ENCODE results near the gene AQP5.

Gene AQP5

DNA sequence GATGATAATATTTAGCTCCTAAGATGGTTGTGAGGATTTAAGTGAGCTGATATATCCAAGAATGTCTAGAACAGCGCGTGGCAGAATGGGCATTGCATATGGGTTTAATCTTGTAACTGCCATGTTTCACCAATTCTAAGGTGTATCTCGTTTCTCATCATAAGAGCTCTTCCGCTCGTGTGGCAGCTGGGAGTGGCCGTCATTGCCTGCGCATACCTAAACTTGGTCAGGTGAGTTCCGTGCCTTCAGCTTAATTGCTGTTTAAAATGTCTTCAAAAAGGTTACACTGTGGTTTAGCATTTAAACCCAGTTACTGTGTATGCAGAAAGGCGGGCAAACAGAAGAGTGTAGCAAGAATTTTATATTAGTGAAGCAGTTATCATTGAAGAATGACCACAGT is 15.6 kb upstream of the AQP5 start:
- TF ChIP-seq ZFX (IDR thresholded peaks at IDR 0.05; ENCODE audit: borderline replicate concordance) = no peak
- TF ChIP-seq, protein P1, sequence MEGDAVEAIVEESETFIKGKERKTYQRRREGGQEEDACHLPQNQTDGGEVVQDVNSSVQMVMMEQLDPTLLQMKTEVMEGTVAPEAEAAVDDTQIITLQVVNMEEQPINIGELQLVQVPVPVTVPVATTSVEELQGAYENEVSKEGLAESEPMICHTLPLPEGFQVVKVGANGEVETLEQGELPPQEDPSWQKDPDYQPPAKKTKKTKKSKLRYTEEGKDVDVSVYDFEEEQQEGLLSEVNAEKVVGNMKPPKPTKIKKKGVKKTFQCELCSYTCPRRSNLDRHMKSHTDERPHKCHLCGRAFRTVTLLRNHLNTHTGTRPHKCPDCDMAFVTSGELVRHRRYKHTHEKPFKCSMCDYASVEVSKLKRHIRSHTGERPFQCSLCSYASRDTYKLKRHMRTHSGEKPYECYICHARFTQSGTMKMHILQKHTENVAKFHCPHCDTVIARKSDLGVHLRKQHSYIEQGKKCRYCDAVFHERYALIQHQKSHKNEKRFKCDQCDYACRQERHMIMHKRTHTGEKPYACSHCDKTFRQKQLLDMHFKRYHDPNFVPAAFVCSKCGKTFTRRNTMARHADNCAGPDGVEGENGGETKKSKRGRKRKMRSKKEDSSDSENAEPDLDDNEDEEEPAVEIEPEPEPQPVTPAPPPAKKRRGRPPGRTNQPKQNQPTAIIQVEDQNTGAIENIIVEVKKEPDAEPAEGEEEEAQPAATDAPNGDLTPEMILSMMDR (IDR thresholded peaks at IDR 0.05) = no peak
- no peak overlapping the region for H3K27ac ChIP-seq

DNA sequence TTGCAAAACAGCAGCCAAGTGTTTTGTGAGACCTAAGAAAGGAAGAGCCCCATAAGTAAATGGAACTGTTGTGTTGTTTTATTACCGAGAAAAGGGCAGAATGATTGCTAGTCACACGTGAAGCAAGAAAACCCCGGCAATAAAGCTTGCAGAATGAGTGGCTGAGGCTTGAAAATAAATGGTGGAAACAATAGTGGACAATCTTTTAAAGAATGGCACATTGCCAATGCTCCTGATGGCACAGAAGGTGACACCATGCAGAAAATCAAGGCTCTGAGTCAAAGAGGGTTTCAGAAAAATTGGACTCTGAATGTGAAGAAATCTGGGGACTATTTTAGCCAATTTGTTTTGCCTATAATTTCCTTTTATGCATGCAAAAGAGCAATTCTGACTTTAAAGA is 15.2 kb upstream of the AQP5 start:
- TF ChIP-seq, protein P1 (IDR thresholded peaks at IDR 0.05) = no peak
- no peak for TF ChIP-seq ZFX (IDR thresholded peaks at IDR 0.05; ENCODE audit: borderline replicate concordance)
- H3K27ac ChIP-seq = no peak overlapping the region

DNA sequence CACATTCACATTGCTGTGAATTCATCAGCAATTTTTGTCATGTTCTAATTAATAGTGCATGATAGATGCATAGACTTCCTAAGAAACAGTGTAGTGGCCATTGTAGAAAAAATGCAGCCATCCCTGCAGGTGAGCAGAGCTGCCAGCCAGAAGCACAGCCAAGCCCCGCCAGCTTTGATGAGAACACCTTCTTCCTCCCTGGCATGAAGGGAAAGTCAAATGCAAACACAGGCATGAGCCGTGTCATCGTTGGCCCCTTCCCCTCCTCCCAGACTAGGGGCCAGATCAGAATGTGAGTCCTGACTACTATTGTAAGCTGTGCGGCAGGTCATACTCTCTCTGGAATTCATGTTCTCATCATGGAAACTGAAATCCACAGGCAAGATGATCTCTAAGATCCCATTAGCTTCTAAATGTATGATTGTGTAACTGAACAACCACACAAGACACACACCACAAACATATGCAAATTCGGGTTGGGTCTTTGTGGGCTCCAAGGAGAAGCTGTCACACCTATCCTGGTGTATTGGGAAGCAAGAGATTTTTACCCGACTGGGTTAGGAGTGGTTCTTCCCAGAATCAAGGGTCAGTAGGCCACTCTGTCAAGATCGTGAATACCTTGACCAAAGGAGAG is 14.0 kb upstream of the AQP5 start:
- no peak for TF ChIP-seq ZFX (IDR thresholded peaks at IDR 0.05; ENCODE audit: borderline replicate concordance)
- TF ChIP-seq, protein P1 (IDR thresholded peaks at IDR 0.05) = no peak
- no peak overlapping the region for H3K27ac ChIP-seq

DNA sequence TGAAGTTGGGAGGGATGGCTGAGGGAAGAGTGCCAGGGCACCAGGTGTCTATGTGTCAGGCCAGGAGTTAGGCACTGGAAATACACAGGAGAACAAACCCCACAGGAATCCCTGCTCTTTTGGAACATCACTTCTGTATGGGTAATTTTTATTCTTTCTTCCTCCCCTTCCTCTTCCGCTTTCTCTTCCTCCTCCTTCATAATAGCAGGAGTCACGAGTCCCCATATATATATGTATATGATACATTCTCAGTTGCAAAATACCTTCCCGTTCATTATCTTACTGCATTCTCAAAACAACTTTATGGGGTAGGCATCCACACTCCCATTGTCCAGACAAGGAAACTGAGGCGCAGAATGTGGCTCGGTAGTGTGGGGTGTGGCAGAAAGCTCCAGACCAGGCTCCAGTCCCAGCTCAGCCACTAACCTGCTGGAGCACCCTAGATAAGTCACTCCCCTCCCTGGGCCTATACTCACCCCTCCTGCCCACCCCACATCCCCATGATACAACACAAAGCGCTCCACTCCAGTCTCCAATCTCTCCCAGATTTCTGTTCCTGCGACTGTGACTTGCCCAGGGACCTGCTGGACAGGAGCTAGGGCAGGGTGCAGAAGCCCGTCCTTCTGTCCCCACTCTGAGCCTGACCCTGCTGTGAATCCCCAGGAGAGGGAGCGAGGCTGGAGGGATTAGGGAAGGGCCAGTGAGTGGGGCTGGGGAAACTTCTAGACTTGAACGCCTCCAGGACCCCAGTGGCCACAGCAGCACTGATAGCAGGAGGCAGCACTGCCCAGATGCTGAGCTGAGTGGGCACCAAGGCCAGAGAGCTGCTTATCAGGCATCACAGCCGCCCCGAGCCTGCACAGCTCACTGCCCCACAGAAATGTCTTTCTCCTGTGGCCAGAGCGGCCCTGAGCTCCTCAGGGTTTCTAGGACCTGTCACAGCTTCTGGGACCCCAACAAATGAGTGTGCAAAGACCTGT is 12.5 kb upstream of the AQP5 start:
- no peak for TF ChIP-seq ZFX (IDR thresholded peaks at IDR 0.05; ENCODE audit: borderline replicate concordance)
- TF ChIP-seq, protein P1 (IDR thresholded peaks at IDR 0.05) = no peak
- H3K27ac ChIP-seq = no peak overlapping the region

DNA sequence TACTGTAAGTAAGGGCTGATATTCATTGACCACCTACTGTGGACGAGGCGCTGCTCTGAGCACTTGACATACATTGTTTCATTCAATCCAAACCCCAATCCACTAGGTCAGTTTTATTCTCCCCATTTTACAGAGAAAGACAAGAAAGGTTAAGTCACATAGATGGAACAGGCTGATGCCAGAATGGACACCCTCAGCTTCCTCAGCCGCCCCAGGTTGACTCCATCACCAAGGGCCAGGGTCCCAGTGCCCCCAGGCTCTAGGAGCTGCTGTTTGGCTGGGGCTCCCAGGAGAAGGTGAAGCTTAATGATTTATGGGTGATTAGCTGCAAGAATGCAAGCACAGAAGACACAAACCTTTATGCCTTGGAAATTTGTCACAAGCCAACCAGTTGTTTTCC is 11.8 kb upstream of the AQP5 start:
- H3K27ac ChIP-seq = no peak overlapping the region
- TF ChIP-seq, protein P1 (IDR thresholded peaks at IDR 0.05) = no peak

DNA sequence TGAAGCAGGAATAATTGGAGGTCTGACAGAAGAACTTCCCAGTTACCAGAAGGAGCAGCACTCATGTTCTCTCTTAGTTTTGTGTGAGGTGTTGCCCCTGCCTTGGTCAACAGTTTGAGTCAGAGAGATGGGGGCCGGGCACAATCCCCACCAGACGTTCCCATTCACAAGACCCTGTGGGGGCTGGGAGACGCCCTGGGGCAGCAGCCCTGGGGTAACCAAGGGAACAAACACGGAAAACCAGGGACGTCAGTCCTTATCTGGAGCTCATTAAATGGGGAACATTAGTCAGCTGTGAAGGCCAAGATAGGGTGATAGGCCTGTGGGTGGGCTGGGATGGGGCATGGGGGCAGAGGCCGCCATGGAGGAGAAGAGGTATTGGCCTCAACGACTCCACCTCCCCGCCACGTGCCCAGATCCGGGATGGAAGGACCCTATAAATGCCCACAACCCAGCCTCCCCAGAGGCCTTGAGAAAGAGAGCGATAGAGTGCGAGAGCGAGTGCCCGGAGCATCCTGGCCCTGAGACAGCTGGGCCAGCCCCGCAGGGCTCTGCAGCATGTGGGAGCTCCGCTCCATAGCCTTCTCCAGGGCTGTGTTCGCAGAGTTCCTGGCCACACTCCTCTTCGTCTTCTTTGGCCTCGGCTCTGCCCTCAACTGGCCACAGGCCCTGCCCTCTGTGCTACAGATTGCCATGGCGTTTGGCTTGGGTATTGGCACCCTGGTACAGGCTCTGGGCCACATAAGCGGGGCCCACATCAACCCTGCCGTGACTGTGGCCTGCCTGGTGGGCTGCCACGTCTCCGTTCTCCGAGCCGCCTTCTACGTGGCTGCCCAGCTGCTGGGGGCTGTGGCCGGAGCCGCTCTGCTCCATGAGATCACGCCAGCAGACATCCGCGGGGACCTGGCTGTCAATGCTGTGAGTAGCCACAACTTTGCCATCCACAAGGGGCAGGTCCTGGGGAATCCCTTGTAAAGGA is 11.1 kb upstream of the AQP5 start, which contains the start of gene AQP2:
Gene AQP2 (plus strand): TSS at position 465 of the 979 bp plus-strand sequence. CDS start 94 bp downstream, at position 559.
- H3K27ac ChIP-seq = no peak within 1 kb of the TSS
- TF ChIP-seq, protein P1 (IDR thresholded peaks at IDR 0.05) = no peak
- TF ChIP-seq ZFX (IDR thresholded peaks at IDR 0.05; ENCODE audit: borderline replicate concordance) = no peak
